CD4-positive, alpha-beta T cell treated with Interferon gamma for 1 hour (primary cell): ENCODE results near the gene CD163L1.

Source experiments
- DNase-seq: peaks from one replicate; pipeline ENCODE4 v3.0.0-alpha.2; 2020

Gene CD163L1

DNA sequence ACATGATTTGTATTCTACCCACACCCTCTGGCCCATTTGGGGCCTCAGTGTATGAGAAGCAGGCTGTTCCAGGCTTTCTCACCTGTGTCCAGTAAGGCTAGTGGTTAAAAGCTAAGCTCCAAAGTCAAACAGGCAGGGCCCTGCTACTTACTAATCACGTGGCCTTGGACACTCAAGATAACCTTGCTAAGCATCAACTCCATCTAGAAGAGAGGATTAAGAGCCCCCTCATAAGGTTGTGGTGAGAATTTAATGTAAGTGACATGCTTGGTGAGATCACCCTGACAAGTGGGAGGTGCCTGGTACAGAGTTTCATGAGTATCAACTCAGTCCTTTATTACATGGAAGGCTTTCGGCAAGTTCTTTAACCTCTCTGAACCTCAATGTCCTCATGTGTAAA lies 122.3 kb downstream of the CD163L1 start:
- DNase-seq: no peak

DNA sequence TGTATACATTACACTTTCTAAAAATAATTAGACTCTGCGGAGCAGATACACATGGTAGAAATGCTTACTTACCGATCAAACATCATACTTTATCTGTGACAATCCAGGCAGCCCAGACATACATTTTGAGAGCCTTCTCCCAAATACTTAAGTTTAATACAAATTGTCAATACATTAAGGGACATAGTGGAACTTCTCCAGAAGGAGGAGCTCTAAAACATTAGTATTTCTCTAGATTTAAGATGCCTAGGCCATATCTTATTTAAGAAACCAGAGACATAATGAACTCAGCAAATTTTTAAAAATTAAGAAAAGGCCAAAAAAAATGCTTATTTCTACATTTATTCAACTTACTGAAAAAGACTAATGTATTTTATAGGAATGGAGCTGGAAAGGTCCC lies 124.0 kb downstream of the CD163L1 start:
- no peak for DNase-seq

DNA sequence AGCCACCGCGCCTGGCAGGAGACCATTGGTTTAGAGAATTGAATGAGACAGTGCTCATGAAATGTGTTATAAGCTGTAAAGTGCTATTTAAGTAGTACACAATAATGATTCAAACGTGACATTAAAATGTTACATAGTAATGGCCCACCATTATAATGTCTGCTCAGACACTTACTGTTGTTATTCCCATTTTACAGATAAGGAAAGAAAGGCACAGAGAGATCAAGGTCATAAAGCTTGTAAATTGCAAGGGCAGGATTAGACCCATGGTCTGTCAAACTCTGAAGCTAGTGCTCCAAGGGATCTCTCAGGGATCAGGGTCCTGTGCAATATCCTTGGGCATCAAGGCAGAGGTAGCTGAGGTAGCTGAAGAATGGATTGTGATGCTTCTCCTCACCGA lies 133.9 kb downstream of the CD163L1 start:
- no peak for DNase-seq
